Muscle of back (tissue), 13 donors: ENCODE data around the gene PCSK2. TPM values are rescaled to one million over a fixed set of nuclear protein-coding genes. Genes with fewer than 3 reads are reported as not detected.
"Not testable (repeated sequence)": the region's sequence is repeated elsewhere in the genome, so short reads cannot be mapped to it uniquely, and the experiment has no call there.

Experiments used
- DNase-seq, 3 donors: peaks; one replicate each; pipeline versions ENCODE4 v3.0.0 to v3.0.0-alpha.2; 2013
- long read RNA-seq, 9 donors: transcript quantifications; one replicate each; lab custom pipeline, GENCODE V29; 2026
- polyA plus RNA-seq, 10 donors: library from polyadenylated mRNA; unstranded; fragments of 120-200 nt; gene quantifications; one replicate each; pipeline ENCODE4 v1.2.1, GENCODE V29; 2013; ENCODE audit not compliant: insufficient read length in 10 of 10

The PCSK2 gene, protein sequence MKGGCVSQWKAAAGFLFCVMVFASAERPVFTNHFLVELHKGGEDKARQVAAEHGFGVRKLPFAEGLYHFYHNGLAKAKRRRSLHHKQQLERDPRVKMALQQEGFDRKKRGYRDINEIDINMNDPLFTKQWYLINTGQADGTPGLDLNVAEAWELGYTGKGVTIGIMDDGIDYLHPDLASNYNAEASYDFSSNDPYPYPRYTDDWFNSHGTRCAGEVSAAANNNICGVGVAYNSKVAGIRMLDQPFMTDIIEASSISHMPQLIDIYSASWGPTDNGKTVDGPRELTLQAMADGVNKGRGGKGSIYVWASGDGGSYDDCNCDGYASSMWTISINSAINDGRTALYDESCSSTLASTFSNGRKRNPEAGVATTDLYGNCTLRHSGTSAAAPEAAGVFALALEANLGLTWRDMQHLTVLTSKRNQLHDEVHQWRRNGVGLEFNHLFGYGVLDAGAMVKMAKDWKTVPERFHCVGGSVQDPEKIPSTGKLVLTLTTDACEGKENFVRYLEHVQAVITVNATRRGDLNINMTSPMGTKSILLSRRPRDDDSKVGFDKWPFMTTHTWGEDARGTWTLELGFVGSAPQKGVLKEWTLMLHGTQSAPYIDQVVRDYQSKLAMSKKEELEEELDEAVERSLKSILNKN
- 1 to 10 TPM in 3 of 10 donors, under 1 TPM in 7; 0.16 to 4.2 (median 0.60) TPM for polyA plus RNA-seq
- long read RNA-seq, donor 1: 0 reads
- long read RNA-seq, donor 2: 0 reads
- long read RNA-seq, donor 3: 0 reads
- long read RNA-seq, donor 4: 0 reads
- long read RNA-seq, donor 5: 0 reads
- long read RNA-seq, donor 6: 0 reads
- long read RNA-seq, donor 7: 0 reads
- long read RNA-seq, donor 8: 0 reads
- long read RNA-seq, donor 9: 0 reads

DNA sequence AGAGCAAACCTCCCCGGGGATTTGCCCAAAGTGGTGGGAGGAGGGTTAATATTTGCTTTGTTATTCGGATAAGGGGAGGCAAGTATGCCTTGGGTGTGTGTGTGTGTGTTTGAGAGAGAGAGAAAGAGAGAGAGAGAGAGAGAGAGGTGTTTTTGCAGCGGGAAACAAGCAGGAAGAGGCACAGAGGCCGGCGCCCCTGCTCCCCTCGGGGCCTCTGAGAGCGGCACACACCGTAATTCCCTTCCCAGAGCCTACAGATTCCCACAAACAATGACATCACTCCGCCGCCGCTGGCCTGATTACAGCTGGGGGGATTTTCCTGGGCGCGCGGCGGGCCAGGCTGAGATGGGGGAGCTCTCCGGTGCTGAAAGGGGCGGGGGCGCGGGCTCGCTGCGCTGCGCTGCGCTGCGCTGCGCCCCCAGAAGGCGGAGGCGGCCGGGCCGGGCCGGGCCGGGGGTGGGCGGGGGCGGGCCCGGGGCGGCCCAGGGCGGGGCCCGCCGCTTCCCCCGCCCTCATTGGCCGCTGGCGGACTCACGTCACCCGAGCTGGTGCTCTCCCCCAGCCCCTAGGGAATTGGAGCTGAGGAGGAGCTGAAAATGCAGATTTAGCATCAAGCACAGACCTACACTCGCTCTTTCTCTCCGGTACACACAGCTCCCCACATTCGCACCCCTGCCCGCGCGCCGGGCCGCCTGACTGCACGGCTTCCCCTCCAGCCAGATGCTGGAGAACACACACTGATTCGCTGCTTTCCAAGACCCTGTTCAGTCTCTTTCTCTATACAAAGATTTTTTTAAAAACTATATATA lies at the start of gene PCSK2:
Gene PCSK2, plus strand, starts transcription at position 631 of the 809 bp plus-strand sequence. CDS start 266 bp downstream, outside the sequence.
- DNase-seq: peak; percentile 71 to 88 (median 76)

DNA sequence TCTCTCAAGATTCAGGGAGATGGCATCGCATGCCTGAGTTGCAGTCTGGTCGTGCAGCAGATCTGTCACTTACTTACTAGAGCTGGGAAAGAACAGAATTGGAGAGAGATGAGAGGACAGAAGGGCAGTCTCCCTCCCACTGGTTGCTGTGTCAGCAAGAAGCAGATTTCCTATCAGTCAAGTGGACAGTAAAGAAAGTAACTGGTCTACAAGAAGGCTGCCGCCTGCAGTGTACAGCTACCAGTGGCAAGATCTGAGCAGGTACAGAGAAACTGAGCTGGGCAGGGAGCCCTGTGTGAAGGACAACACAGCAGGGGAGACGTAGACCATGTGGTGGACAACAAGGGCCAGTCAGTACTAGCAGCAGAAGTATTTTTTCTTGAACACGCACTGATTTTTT lies 49.5 kb upstream of the PCSK2 start:
- DNase-seq: no peak

DNA sequence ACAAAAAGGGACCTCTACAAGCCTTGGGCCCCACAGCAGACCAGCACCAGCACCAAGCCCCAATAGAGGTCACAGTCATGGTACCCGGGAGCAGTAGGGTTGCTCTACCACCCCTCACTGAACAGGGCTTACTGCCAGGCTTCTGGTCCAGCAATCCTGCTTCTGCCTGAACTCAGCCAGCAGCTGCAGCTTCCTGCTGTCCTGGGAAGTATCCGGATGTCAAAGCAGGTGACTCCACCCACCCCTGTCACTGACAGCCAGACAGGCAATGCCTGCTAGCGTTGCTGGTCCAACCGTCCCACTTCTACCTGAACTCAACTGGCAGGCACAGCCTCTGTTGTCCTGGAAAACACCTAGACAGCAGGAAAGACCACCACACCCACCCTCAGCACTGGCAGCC lies 47.0 kb upstream of the PCSK2 start:
- no peak for DNase-seq

DNA sequence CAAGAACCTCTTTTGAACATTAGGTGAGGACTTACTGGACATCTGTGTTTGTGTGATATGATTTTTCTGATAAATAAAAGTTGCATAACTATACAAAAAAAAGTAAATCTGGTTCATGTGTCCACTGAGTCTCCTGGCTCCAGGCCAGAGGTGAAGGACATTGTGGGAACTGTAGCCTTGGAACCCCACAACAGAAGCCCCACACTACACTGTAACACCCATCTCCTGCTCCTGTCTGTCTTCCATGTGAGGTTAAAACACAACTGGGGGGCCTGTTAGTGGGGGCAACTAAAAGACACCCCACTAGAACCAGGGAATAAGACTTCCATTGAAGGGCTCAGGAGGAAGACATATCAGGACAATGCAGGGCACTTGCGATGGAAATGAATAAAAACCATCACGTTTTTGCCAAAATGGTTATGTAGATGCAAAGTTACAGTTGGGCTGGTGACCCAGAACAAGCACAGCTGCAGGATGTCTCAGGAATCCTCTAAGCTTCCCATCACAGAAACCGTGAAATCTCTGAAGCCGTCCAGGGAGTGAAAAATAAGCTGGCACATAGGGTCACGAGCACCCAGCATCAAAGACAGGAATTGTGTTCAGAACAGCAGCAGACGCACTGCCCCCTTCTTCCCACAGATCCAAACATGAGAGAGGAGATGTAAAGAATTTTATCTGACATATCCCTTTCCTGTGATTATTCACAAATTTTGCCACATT lies 36.7 kb upstream of the PCSK2 start:
- DNase-seq: peak in 1 of 3 donors; percentile 28

DNA sequence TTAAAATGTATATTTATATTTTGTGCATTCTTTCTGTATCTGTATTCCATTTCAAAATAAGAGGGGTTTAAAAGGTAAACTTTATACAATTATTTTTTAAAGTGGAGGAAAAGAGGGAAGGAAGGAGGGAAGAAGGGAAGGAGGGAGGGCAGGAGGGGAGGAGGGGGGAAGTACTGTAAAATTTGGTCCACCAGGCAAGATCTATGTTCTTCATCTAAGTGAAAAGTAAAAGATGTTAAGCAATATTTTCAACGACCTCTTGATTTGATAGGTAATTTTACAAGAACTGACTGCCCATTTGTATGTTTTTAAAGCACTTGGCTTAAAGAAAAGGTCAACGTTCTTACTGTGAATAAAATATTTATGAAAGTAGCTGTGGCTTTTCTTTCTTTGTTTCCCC lies 29.8 kb upstream of the PCSK2 start:
- DNase-seq: no peak

DNA sequence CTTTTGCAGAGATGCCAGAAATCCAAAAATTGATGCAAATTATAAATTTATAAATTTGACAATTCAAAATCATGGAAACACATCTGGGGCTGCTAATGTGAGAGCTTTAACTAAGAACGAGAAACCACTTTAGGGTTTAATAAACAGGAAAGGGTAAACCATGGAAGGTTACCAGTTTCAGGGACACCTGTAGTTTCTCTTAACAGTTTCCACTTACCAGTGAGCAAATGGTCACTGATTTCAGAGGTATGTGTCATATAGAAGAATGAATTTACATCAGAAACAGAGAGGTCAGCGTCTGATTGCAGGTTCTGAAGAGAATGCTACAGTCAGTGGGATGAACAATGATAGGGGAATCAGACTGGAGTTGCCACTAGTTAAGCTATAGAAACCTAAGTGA lies 24.8 kb upstream of the PCSK2 start:
- DNase-seq: no peak

DNA sequence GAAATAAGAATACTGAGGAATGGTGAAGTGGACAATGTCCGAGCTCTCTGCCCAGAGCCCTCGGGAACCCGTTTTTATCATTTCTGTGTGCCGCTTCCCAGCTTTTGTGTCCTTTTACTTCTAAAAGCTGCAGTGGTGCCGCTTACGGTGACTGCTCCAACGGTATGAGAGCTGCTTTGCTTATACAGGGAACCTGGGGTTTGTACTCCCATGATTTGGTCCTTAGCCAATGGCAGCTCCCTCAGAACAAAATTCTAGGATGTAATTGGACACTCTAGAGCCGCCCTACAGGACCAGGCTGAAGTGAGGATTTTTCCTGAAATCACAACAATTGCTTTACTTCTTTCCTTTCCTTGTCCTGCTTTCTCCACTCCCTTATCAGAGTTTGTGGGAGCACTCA lies 24.2 kb upstream of the PCSK2 start:
- DNase-seq: peak in 1 of 3 donors; percentile 18

DNA sequence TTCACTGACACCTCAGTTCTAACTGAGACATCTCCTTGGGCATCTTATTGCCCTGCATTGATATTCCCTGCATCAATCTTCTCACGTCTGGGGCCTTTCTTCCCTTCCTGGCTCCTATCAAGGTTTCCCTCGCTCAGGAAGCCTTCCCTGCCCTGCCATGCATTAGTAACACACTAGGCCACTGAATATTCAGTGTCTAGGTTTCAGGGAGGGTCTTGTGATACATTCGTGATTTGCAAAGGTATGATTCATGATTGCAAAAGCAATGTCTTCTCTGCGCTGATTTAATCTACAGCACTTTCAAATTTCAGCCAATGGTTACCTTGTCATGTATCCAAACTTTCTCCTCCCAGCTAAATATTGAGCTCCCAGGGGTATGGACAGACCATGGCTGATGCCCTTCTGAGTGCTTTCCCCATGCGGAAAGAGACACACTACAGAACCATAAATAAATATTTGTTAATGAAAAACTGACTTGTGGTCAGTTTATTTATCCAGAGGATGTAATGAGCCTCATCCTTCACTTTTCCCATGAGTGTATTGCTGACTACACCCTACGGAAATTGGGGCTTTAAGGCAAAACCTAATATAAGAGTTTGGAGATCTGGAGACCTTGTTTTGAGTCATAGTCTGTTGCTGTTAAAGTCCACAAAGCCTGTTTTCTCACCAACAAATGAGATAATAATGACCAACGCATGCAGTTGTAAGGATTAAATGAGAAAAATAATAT lies 21.6 kb upstream of the PCSK2 start:
- DNase-seq: no peak

DNA sequence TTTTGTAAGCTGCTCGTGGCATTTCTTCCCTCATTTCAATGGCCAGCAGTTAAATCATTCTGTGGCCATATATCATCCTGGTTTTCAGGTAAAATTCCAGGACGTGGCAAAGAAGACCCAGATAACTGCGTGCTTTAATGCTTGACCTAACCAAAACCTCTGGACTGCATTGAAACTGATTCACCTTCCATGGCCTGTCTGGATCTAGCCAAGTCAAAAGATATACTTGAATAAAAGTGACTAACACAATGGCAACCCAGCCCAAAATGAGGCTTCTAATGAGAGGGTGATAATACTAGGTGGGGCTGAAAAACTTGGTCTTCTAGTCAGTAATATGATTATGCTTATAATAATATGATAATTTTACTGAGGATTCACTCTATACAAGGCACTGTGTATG lies 16.5 kb upstream of the PCSK2 start:
- DNase-seq: no peak

DNA sequence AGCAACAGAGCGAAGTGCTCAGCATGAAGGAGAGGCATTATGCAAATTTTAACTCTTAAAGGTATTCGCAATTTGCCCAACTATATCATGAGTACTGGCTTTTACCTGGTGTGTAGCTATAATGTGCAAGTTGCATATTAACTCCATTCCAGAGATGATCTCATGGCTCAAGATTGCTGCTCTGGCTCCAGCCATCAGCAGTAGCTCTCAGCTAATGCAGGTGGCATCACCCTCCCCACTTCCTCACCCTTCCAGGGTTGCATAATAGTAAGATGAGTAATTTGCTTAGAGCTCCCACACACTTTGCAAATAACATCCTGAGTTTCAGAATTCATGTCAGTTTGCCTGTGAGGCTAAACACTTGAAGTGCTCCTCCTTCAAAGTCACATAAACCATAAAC lies 15.9 kb upstream of the PCSK2 start:
- no peak for DNase-seq

DNA sequence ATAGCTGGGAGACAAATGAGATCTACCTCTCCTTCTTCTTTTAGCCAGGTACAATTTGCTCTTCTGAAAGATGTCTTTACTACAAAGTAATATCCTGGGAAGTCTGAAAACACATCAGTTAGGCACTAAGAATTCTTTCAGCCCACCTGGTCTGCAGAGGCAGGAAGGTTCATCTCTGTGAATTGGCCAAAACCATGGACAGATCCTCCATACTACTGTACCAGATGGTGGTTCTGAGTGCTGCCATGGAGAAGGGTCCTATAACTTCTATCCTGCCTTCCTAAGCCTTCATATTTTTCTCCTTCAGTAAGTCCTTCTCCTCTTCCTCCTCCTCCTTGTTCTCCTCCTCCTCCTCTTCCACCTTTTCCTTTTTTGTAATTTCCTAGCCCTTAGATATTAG lies 11.7 kb upstream of the PCSK2 start:
- DNase-seq: no peak

DNA sequence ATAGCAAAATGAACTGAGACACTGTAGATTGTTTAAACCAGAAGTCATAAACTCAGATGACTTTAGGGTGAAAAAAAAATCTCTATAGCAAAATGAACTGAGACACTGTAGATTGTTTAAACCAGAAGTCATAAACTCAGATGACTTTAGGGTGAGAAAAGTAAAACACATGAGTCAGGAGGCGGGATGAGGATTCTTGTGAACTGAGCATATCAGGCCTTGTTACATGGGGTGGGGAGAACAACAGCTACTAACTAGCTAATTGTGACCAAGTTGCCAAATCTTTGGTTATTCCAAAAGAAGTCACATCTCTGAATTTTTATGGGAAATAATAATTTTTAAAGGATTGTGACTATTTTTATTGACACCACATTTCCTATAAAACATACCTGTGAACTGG lies 7.0 kb upstream of the PCSK2 start:
- not testable (repeated sequence) for DNase-seq

DNA sequence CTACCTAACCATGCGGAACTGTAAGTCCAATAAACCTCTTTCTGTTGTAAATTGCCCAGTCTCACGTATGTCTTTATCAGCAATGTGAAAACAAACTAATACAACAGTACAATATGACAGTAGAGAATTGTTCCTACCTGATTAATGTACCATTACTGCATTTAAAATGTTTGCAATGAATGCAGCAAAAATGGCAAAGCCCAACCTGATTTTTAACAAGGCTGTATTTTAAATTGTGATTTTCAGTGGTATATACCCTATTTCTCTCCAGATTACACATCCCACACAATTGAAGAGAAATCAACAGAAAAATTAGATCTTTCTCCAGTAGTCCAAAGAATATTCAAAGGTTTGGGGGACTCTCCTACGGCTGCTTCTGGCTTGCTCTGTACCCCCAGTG lies 3.3 kb upstream of the PCSK2 start:
- DNase-seq: no peak

DNA sequence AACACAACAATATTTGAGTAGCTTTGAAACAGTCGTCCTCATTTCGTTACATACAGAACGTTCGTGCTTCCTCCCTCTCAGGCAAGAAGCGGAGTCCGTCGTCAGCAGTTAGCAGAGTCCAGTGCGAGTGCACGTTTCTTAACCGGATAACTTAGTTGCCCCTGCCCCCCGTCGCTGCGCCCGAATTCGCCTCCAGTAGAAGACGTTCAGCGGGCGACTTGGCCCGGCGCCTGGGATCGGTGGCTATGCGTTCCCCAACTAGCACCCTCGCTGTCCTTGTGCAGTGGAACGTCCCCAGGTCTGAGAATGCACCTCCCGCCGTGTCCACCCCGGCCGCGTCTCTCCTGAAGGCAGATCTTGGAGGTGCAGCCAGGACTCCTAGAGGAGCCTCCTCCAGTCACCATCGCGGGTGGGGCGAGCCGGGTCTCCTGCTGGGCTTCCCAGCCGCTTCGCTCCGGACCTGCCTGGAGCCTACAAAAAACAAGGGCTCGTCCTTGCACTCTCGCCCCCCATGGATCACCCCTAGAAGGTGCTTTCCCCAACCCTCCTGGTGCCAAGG lies 910 bp upstream of the PCSK2 start:
- peak in 1 of 3 donors; percentile 20 for DNase-seq

DNA sequence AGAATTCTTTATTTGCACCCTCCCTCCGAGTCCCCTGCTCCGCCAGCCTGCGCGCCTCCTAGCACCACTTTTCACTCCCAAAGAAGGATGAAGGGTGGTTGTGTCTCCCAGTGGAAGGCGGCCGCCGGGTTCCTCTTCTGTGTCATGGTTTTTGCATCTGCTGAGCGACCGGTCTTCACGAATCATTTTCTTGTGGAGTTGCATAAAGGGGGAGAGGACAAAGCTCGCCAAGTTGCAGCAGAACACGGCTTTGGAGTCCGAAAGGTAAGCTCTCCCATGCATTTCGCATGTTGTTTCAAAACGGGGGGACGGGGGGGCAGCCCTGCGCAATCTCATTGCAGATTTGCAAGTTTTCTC lies 357 bp downstream of the PCSK2 start:
- no peak for DNase-seq

DNA sequence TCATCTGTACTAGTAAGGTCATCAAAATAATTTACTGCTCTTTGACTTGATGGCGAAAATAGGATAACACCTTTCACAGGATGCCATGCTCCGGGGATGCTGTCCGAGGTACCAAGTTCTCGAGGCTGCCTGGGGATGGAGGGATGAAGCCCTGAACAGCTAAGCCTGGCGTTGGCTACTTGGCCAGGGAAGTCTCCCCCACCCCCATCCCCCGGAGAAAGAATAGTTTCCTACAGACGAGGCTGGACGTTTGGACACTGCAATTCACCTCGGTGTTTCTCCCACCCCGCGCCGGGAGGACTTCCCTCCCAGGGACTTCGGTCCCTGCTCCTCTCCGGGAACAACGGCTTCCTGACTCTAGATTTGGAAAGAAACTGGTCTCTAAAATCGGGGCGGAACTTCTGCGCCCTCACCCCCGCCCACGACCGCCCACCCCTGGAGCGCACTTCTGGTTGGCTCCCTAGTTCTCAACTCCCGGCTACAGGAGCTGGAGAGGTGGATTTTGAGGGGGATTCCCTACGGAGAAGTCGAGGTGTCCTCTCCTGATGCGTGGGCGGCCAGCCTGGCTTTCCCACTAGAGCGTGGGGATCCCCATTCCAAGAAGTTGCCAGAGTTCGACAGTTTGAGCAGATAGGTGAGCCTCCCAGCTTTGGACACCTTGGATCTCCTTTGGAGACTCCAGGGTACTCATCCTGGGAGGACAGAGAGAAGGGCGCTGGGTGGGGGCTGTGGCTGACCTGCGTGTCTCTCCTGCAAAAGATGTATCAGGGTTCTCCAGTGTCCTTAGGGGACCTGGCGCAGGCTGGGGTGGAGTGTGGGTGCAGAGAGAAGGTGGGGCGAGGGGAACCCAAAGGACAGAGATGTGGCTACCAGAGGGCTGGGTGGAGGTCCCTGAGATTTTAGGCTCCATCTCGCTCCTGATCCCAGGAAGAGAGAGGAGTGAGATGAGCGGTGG lies 1.1 kb downstream of the PCSK2 start:
- DNase-seq: peak in 1 of 3 donors; percentile 44

DNA sequence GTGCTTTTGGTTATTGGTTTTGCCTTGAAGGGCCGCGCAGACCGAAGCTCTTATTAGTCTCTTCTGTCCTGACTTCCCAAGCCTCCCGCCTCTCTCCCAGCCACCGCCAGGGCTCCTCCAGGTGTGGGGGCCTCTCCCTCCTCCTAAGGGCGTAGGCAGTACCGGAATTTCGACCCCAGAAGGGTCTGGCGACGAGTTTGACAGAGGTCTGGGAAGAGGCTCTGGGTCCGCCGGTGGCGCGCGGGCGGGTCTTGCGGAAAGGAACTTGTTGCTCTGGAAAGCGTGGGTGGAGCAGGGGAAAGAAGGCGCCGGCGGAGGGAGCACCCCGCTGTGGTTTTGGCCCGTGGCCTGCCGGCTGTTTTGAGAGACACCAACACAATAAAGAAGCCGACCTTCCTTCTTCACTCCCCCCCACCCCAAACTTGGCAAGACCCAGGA lies 1.8 kb downstream of the PCSK2 start:
- peak in 1 of 3 donors; percentile 4 for DNase-seq

DNA sequence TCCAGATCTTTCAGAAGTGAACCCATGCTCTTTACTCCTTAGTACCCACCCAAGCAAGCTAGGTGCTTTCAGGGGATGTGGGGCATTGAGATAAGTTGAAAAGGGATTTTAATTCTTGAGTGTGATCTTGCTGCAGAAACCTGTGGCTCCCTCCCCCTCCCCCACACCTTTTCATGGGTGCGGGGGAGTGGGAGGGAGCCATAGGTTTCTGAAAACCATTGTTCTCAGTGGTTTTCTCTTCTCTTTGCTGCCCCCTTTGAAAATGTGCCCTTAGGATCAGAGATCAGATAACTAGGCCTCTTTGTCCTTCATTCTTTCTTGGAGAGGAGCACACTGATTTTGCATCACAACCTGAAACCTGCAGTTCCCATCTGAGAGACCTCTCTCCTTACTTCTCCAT lies 2.4 kb downstream of the PCSK2 start:
- no peak for DNase-seq

DNA sequence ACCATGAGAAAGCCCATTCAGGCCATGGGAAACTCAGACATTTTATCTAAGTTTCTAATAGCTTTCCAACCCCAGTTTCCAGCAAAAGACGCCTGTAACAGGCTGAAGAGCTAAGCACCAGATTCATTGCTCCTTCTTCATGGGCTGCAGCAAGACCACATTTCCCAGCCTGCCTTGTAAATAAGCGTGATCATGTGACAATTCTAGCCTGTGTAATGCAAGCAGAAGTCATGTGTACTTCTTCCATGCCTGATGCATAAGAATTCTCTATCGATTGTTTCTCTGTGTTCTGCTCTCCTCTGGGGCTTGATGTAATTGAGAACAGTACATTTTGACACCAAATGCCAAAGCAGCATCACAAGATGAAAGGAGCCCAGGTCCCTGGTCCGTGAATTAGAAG lies 6.8 kb downstream of the PCSK2 start:
- no peak for DNase-seq
